CD4-positive, alpha-beta T cell treated with Interleukin-1 beta for 1 hour (primary cell): Measurements from ENCODE around the gene CCDC171.

Experiments
- DNase-seq, 2 donors: peaks; one replicate each; pipeline ENCODE4 v3.0.0-alpha.2; 2020 to 2022

CCDC171 gene

DNA sequence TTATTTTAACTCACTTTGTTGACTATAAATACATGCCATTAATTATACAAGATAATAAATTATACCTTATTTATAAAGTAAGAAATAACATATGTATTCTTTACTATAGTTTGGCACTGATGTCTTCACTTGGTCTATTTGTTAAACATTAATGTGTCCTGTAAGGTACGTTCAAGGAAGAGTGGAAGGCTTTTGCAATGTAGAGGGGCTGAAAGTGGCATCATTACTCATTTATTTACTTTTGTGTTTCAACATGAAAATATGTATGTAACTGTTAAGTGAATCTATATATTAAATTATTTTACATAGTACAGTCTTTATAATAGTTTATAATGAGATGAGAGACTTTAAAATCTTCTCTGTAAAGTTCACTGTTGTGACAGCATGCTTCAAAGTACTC lies 348.7 kb downstream of the CCDC171 start:
- no peak for DNase-seq

- DNase-seq = no peak
Measured at GRCh38 chr9:15909297-15909696, 356.5 kb downstream of the CCDC171 start.

GRCh38 chr9:15915711-15916110 lies 362.9 kb downstream of the CCDC171 start:
- no peak for DNase-seq

- DNase-seq = no peak
Measured at GRCh38 chr9:15927161-15927560, 374.3 kb downstream of the CCDC171 start.

GRCh38 chr9:15935661-15936305 lies 382.9 kb downstream of the CCDC171 start:
- DNase-seq = no peak

- DNase-seq = no peak
Measured at GRCh38 chr9:15936306-15936921, 383.6 kb downstream of the CCDC171 start.

DNA sequence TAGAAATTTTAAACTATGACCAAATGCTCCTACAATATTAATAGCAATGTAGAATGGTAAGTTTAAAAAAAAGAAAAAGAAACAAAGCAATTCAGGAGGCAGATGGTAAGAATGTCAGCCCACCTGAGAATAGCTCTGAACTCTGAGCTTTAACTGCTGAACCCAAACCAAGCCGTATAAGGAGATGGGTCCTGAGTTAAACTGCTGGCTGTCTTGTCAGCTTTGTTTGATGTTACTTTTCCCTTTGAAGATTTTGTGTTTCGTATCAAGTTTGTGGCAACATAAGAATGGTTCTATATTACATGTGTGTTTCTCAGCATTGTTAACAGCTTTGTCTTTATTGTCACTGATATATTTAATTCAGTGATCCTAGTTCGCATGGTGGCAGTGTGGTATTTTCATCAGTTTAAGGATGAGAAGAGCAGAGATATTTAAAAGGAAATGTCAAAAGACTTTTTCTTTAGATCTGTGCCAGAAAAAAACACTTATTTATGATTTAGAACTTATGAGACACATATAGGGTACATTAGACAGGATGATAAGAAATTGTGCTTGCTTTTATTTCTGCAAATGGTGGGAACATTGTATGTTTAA lies 390.1 kb downstream of the CCDC171 start:
- DNase-seq = no peak

DNA sequence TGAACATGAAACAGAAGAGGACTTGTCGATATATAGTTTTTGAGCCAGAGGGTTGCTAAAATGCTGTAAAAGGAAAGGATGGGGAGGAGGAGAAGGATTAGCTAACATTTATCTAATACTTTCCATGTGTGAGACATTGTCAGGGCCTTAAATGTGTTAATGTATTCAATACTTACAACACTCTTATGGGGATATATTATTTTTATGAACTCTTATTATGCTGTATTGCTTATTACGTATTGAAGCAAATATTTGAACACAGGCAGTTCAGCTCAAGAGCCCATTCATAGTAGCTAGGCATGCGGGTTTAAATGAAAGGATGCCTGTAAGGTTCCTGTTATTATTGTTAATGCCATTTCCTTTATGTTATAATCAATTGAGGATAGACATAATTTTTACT lies 391.5 kb downstream of the CCDC171 start:
- DNase-seq = no peak

DNA sequence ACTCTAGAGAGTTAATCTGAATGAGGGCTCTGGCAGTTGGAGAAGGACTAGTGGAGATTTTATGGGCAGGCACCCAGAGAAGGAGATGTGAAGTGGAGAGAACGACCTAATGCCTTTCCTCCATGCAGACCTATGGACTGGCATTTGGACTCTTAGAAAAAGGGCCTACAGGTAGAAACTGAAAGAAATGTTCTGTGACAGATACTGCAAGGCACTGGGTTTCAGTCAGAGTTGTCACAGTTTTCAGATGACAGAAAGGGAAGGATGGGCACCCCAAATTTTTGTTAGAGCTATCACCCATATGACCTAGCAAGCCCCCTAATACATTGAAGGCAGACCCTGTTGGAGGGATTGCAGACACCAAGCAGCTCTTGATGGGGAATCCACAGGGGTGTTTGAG lies 406.8 kb downstream of the CCDC171 start:
- no peak for DNase-seq

- no peak for DNase-seq
Measured at GRCh38 chr9:15961217-15961616, 408.4 kb downstream of the CCDC171 start.

DNA sequence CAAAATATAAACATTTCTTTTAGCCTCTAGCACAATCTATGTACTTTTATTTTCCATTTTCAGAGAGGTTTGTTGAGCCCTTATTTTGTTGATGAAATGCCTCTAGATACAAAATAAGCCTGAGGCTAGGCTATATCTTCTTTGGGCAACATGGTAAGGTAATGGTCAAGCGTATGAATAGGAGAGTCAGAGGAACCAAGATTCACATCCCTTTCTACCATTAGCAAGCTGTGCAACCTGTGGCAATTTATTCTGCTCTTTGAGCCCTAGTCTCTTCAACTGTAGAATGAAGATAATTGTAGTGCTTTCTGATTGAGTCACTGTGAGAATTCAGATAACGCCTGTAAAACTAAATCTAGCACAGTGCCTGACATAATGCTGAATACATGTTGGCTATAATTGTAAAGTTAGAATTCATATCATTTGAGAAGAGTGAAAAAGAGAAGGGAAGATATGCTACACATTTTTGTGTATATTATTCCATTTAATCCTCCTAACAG lies 412.5 kb downstream of the CCDC171 start:
- no peak for DNase-seq

GRCh38 chr9:15966471-15966870 lies 413.6 kb downstream of the CCDC171 start:
- DNase-seq = no peak

DNA sequence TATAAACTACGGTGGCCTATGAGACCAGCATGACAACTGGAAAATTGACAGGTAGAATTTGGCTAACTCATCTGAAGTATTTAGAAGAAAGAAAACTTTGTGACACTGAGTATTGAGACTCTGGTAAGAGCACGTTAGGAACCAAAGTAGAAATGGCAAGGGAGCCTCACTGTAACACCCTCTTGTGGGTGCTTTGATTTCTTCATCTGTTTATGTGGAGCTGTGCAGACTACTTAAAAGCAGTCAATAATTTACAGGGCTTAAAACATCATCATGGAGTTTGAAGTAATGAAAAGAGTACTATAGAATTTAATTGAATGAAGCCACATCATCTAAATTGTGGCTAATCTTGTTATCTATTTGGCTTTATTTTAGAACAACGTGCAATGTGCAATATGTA lies 414.2 kb downstream of the CCDC171 start:
- no peak for DNase-seq

- DNase-seq = no peak
Measured at GRCh38 chr9:15972760-15973159, 419.9 kb downstream of the CCDC171 start.

DNA sequence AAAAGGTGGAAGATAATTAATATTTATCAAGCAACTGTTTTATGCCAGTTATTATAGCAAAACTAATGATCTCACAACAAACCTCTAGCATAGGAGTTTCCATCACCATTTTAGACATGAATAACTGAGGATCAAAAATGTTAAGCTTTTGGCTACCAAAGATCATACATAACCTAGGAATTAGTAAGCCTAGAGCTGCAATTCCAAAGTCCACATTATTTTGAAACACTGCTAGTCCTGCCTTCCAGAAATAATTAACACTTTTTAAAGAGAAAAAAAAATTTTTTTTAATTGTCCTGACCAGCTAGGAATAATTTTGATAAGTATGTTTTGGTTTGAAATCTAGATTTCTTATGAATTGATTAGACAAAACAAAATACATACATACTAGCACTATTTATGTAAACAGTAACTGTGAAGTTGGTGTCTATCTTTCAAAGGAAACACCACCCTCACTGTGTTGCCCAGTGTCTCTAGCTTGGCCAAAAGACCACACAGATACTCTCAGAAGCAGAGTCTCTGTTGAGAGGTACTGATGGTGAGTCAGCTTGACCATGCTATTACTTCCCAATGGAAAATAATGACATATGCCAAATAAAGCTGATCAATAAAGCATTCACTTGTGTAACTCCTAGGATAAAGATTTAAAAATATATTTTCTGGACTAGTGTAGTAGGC lies 422.4 kb downstream of the CCDC171 start:
- DNase-seq = no peak

DNA sequence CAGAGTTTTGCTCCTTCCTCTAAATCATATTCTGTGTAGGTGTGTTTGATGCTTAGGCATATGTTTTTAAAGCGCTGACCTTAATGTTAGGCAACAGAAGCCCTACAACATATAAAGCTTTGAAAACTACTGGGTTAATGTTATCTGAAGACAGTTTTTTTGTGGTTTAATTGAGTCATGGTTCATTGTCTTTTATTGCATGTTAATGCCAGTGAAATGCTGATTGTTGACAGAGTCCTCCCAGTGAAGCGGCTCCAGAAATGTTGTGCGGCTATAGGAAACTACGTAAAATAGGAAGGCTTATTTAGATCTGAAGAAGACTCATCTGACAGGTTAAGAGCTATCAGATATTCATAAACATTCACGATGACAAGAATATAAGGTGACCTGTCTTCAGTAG lies 424.6 kb downstream of the CCDC171 start:
- DNase-seq = no peak

DNA sequence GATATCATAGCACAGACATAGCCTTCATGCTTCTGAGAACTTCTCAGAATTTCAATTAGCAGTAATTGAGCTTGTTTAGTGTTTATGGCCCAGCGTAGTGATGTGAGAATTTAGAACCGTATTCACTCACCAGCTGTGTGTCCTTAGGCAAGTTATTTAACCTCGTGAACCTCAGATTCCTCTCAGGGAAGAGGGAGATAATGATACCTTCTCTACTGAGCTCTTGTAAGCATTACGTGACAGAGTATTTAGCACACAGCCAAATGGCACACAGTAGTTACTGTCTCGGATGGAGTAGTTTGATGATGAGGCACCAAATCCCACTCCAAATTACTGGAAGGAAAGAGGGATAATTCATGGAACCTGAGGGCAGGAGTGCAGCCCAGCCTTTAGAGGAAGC lies 429.3 kb downstream of the CCDC171 start:
- DNase-seq = no peak

- DNase-seq = no peak
Measured at GRCh38 chr9:15999422-16000339, 446.8 kb downstream of the CCDC171 start.

DNA sequence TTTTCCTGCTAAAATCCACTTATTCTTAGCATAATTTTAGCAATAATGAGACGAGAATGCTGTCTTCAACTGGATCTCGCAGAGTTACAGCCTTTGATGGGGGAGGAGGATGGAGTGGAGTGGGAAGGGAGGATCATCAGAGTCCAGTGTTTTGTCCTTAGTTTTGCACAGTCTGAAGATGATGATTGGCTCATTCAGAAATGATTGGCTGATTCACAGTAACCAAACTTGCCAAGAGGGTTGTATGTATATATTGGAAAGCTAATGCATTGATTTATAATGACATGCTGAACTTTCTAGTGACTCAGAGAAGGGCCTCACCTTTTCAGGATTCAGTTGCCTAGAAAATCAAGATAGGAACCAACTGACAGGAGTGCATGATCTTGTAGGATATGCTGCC lies 448.0 kb downstream of the CCDC171 start:
- DNase-seq = no peak

DNA sequence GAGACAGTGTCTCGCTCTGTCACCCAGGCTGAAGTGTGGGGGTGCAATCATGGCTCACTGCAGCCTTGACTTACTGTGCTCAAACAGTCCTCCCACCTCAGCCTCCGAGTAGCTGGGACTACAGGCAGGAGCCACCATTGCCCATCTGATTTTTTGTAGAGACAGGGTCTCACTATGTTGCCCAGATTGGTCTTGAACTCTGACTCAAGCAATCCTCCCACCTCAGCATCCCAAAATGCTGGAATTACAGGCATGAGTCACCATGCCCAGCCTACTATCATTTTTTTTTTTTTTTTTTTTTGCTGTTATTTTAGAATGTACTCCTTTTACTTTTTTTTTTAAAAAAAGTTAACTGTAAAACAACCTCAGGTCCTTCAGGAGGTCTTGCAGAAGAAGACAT lies 449.0 kb downstream of the CCDC171 start:
- no peak for DNase-seq

DNA sequence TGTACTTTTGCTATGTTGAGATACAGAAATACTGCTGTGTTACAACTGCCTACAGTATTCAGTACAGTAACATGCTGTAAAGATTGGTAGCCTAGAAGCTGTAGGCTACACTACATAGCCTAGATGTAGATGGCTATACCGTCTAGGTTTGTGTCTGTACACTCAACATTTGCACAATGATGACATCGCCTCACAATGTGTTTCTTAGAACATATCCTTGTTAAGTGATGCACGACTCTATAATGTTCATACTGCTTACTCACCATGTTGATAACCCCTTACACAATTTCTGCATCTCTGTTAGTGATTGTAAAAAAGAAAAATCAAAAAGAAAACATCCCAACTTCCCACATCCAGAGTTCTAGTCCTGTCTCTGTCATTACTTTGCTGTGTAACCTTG lies 450.0 kb downstream of the CCDC171 start:
- no peak for DNase-seq

GRCh38 chr9:16003785-16004184 lies 450.9 kb downstream of the CCDC171 start:
- no peak for DNase-seq

GRCh38 chr9:16004613-16005012 lies 451.8 kb downstream of the CCDC171 start:
- no peak for DNase-seq
